Fibroblast of skin of abdomen (primary cell): ENCODE results near the gene VWA3B.
A peak's percentile ranks its signal among the peaks of the same experiment; 100 is the strongest.
"Not testable (repeated sequence)": the region's sequence is repeated elsewhere in the genome, so short reads cannot be mapped to it uniquely, and the experiment has no call there.

ENCODE experiments used
- DNase-seq: peaks from one replicate; pipeline ENCODE4 v3.0.0-alpha.2; 2013

Gene VWA3B

GRCh38 chr2:98299211-98299905, 212.4 kb downstream of the VWA3B start:
- DNase-seq, result no peak

- DNase-seq, result no peak
Observed at GRCh38 chr2:98300141-98300874, 213.3 kb downstream of the VWA3B start.

GRCh38 chr2:98301469-98301868, 214.5 kb downstream of the VWA3B start:
- DNase-seq, result no peak

- DNase-seq, result not testable (repeated sequence)
Observed at GRCh38 chr2:98307131-98307696, 220.2 kb downstream of the VWA3B start.

- DNase-seq, result peak; percentile 25
Observed at GRCh38 chr2:98308068-98308467, 221.1 kb downstream of the VWA3B start.

GRCh38 chr2:98308532-98308931, 221.6 kb downstream of the VWA3B start:
- no peak for DNase-seq

GRCh38 chr2:98309580-98309979, 222.6 kb downstream of the VWA3B start:
- no peak for DNase-seq

- no peak for DNase-seq
Observed at GRCh38 chr2:98310010-98310409, 223.0 kb downstream of the VWA3B start.

- no peak for DNase-seq
Observed at GRCh38 chr2:98311090-98311489, 224.1 kb downstream of the VWA3B start.

GRCh38 chr2:98311771-98312545, 225.0 kb downstream of the VWA3B start:
- no peak for DNase-seq

- no peak for DNase-seq
Observed at GRCh38 chr2:98313492-98314250, 226.7 kb downstream of the VWA3B start.

- DNase-seq, result no peak
Observed at GRCh38 chr2:98314251-98314650, 227.3 kb downstream of the VWA3B start.

GRCh38 chr2:98315957-98316356, 229.0 kb downstream of the VWA3B start:
- no peak for DNase-seq

- DNase-seq, result no peak
Observed at GRCh38 chr2:98317214-98317613, 230.2 kb downstream of the VWA3B start.

- not testable (repeated sequence) for DNase-seq
Observed at GRCh38 chr2:98320171-98320570, 233.2 kb downstream of the VWA3B start.

GRCh38 chr2:98324181-98324580, 237.2 kb downstream of the VWA3B start:
- peak; percentile 11 for DNase-seq

- DNase-seq, result no peak
Observed at GRCh38 chr2:98327776-98328175, 240.8 kb downstream of the VWA3B start.

- no peak for DNase-seq
Observed at GRCh38 chr2:98329549-98329948, 242.6 kb downstream of the VWA3B start.

- no peak for DNase-seq
Observed at GRCh38 chr2:98332989-98333388, 246.0 kb downstream of the VWA3B start.

- peak; percentile 21 for DNase-seq
Observed at GRCh38 chr2:98333922-98334321, 247.0 kb downstream of the VWA3B start.

- peak; percentile 94 for DNase-seq
Observed at GRCh38 chr2:98334439-98335078, 247.6 kb downstream of the VWA3B start.

- DNase-seq, result no peak
Observed at GRCh38 chr2:98335271-98335670, 248.3 kb downstream of the VWA3B start.
